GM12874 (cell line): ENCODE data around the gene ST6GALNAC3.

ENCODE experiments used
- CTCF ChIP-seq: IDR thresholded peaks from 2 replicates; pipeline ENCODE4 v1.5.1; 2011; ENCODE audit warnings: low read depth, mild to moderate bottlenecking, control low read depth, low read length, moderate library complexity; ENCODE audit not compliant: insufficient read depth

Gene ST6GALNAC3

GRCh38 chr1:76191561-76191960 lies 117.0 kb downstream of the ST6GALNAC3 start:
- TF ChIP-seq CTCF, result no peak

- no peak for TF ChIP-seq CTCF
Observed at GRCh38 chr1:76198452-76198851, 123.9 kb downstream of the ST6GALNAC3 start.

GRCh38 chr1:76202670-76203069 lies 128.1 kb downstream of the ST6GALNAC3 start:
- TF ChIP-seq CTCF, result no peak

DNA sequence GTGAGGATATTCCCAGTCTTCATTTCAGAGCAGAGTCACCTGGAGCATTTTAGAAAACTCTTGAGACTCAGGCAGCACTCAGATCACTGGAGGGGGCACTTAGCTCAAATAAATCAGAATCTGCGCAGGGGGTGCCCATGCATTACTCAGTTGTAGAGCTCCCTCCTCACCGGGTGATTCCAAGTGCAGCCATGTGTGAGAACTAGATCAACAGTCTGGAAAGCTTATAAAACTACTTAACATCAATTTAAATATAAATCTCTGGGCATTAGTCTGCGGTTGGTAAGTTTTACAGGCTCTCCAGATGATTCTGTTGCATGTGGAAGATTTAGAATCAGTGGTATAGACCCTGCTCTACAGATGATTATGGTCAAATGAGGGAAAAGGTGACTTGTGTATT lies 128.6 kb downstream of the ST6GALNAC3 start:
- TF ChIP-seq CTCF, result no peak

- no peak for TF ChIP-seq CTCF
Observed at GRCh38 chr1:76209238-76209637, 134.7 kb downstream of the ST6GALNAC3 start.

DNA sequence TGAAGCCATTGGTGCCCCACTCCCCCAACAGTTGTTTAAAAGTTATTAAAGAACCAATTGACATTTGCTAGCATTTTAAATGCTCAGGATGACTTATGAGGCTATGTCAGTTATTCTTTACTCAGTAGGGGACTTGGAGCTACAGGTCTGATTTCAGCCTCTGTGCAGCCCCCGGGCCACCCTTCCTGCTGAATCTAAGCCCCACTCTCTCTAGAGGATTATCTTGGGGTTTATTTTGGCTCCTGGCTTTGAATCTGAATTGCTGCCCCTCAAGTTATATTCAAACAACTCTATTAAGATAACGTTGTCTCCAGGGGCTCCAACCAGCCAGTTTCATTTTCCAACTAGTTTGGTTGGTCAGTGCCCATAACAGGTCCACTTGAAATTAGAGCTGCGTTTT lies 135.1 kb downstream of the ST6GALNAC3 start:
- TF ChIP-seq CTCF, result no peak

DNA sequence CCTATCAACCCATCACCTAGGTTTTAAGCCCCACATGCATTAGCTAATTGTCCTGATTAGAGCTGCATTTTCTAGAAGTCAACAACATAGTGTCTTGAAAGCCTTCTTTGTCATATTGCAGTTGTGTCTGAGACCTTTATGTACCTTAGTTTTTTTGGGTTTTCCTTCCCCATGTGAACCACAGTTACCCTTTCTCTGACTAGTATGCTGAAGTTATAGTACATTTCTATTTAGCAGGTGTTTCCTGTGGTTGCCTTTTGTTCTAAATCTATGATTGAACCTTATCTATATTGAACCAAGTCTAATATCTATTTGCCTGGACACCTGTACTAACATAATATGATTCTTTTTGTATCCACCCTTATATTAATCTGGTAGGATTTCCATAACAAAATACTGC lies 135.6 kb downstream of the ST6GALNAC3 start:
- TF ChIP-seq CTCF, result no peak

DNA sequence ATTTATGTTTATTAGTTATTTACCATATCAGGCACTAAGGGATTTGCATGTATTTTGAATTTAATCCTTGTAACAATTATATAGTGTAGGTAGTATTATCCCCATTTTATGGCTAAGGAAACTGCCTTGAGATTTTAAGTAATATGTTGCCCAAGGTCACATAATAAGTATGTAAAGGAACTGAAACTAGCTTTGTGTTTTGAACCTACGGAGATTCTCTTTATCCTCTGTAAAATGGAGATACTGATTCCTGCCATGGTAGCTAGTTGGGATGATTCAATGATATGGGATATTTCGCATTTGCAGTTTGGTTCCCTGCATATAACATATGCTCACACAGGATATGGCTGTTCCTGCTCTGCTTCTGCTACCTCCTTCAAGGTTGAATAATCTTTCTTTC lies 144.3 kb downstream of the ST6GALNAC3 start:
- TF ChIP-seq CTCF, result no peak
